Caco-2 (cell line): ENCODE measurements around the gene SPECC1. TPM values are rescaled to one million over a fixed set of nuclear protein-coding genes. Genes with fewer than 3 reads are reported as not detected.

Source experiments
- BruUV-seq: library from RNA; stranded (reverse); fragments of 400-500 nt; replicated peaks from 2 replicates; lab custom pipeline; 2021; lab: Mats Ljungman, UMichigan
- CTCF ChIA-PET: fragments of 300-600 bp; sonication (Branson Sonifier 250); formaldehyde crosslinking; loops from one replicate; lab custom pipeline; 2022; ENCODE audit warnings: antibody characterized with exemption; lab: Charles Lee
- POLR2A ChIA-PET: fragments of 300-600 bp; sonication (Branson Sonifier 250); formaldehyde crosslinking; loops from one replicate; lab custom pipeline; 2022; ENCODE audit warnings: antibody characterized with exemption; lab: Charles Lee
- DNase-seq, 2 experiments: peaks; one replicate each; pipeline versions ENCODE4 v3.0.0 to v3.0.0-alpha.2; 2020 to 2022
- H3K27me3 ChIP-seq: replicated peaks from 2 replicates; pipeline ENCODE4 v1.6.0; 2011; ENCODE audit warnings: low read length; ENCODE audit not compliant: control insufficient read depth, insufficient read depth
- H3K36me3 ChIP-seq: 2 replicates; pipeline ENCODE4 v1.5.1; 2011; ENCODE audit warnings: low read length; ENCODE audit not compliant: control insufficient read depth, insufficient read depth
- H3K4me1 ChIP-seq: fragments of 250-450 bp; sonication (Bioruptor Pico); 2 replicates; pipeline ENCODE4 v1.5.1; 2020; ENCODE audit warnings: mild to moderate bottlenecking
- H3K4me3 ChIP-seq: 2 replicates; pipeline ENCODE4 v1.5.1; 2011; ENCODE audit warnings: low read depth, mild to moderate bottlenecking, control low read depth, low read length
- H3K9me3 ChIP-seq: fragments of 250-450 bp; sonication (Bioruptor Pico); 2 replicates; pipeline ENCODE4 v1.5.1; 2020; ENCODE audit warnings: mild to moderate bottlenecking, moderate library complexity
- H3K27ac Mint-ChIP-seq: one replicate; pipeline ENCODE4 v1.8.0; 2022; ENCODE audit warnings: mixed read lengths; ENCODE audit not compliant: unreplicated experiment
- H3K27me3 Mint-ChIP-seq: one replicate; pipeline ENCODE4 v1.8.0; 2022; ENCODE audit warnings: mixed read lengths; ENCODE audit not compliant: insufficient read depth, unreplicated experiment
- H3K36me3 Mint-ChIP-seq: one replicate; pipeline ENCODE4 v1.8.0; 2022; ENCODE audit warnings: mild to moderate bottlenecking, mixed read lengths; ENCODE audit not compliant: insufficient read depth, unreplicated experiment
- H3K4me1 Mint-ChIP-seq: one replicate; pipeline ENCODE4 v1.8.0; 2022; ENCODE audit warnings: low read depth, mixed read lengths; ENCODE audit not compliant: unreplicated experiment
- H3K4me3 Mint-ChIP-seq: one replicate; pipeline ENCODE4 v1.8.0; 2022; ENCODE audit warnings: mild to moderate bottlenecking, moderate library complexity, mixed read lengths; ENCODE audit not compliant: unreplicated experiment
- H3K9me3 Mint-ChIP-seq: one replicate; pipeline ENCODE4 v1.8.0; 2022; ENCODE audit warnings: mixed read lengths; ENCODE audit not compliant: unreplicated experiment
- intact Hi-C: fragments of 100-400 bp; cut with micrococcal nuclease; formaldehyde crosslinking; loops from one replicate; pipeline ENCODE4 v1.10.0; 2022; ENCODE audit not compliant: unreplicated experiment
- total RNA-seq: library from RNA; stranded (reverse); gene quantifications from 2 replicates; pipeline ENCODE4 v1.2.3, GENCODE V29; 2022
- TF ChIP-seq, protein P1 (sequence below), 2 experiments: fragments of 200-600 bp in 1 of 2; IDR thresholded peaks; 1 replicate in 1 of 2; 2 replicates in 1 of 2; pipeline versions ENCODE4 v1.5.1 to v1.8.0; 2011 to 2022; ENCODE audit warnings: antibody characterized with exemption in 1 of 2, control low read depth in 1 of 2, inconsistent platforms in 1 of 2, low read depth in 1 of 2, low read length in 1 of 2, mild to moderate bottlenecking in 1 of 2, moderate library complexity in 1 of 2; ENCODE audit not compliant: insufficient read depth in 1 of 2, severe bottlenecking in 1 of 2, unreplicated experiment in 1 of 2

The SPECC1 gene
- total RNA-seq, 1 experiment from 2014 or later: 123 TPM

- intact Hi-C loops: no loop called here
- Histone ChIP-seq H3K27me3 (no peaks in the 10 kb centered on the region), H3K4me3 (no peak overlapping the region), H3K4me1 (0 out of 2 replicates have a peak, but pooled peaks cover 6% of the 10 kb centered on the region), H3K9me3 (no peaks in the 10 kb centered on the region), H3K36me3 (no peaks in the 10 kb centered on the region; the same call in 1 of the 2 replicates)
- Mint-ChIP-seq H3K27ac (no peak overlapping the region), H3K4me1 (no peaks in the 10 kb centered on the region), H3K36me3 (peaks cover 60% of the 10 kb centered on the region), H3K27me3 (no peaks in the 10 kb centered on the region), H3K4me3 (no peak overlapping the region), H3K9me3 (no peaks in the 10 kb centered on the region)
- POLR2A ChIA-PET: no interaction called here
- no TSS peak for BruUV-seq
- DNase-seq: no peak
- CTCF ChIA-PET: no interaction called here
- TF ChIP-seq, protein P1, sequence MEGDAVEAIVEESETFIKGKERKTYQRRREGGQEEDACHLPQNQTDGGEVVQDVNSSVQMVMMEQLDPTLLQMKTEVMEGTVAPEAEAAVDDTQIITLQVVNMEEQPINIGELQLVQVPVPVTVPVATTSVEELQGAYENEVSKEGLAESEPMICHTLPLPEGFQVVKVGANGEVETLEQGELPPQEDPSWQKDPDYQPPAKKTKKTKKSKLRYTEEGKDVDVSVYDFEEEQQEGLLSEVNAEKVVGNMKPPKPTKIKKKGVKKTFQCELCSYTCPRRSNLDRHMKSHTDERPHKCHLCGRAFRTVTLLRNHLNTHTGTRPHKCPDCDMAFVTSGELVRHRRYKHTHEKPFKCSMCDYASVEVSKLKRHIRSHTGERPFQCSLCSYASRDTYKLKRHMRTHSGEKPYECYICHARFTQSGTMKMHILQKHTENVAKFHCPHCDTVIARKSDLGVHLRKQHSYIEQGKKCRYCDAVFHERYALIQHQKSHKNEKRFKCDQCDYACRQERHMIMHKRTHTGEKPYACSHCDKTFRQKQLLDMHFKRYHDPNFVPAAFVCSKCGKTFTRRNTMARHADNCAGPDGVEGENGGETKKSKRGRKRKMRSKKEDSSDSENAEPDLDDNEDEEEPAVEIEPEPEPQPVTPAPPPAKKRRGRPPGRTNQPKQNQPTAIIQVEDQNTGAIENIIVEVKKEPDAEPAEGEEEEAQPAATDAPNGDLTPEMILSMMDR (IDR thresholded peaks at IDR 0.05; ENCODE audit: insufficient read depth in 1 of 2, low read depth in 1 of 2, low read length in 1 of 2, severe bottlenecking in 1 of 2, unreplicated experiment in 1 of 2): no peak
Measured at GRCh38 chr17:20232611-20233010, 223.5 kb downstream of the SPECC1 start.

DNA sequence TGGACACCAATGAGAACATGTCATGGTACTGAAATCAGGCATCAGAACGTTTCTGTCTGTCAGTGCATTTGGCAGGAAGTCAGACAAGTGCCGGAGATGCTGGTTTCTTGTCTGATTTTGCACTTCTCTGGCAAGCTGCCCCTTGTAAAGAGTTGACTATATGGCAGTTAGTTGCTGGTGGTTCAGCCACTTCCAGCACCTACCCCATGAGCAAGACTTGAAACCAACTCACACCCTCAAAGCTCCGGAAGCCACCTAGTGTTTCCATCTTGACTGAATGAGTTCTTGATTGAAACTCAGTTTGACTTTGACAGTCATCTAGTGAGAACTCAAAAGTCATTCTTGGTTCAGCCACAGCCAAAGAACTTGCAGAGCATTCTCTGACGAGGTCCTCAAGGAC is 225.1 kb downstream of the SPECC1 start:
- no peaks in the 10 kb centered on the region for H3K9me3 ChIP-seq
- no peak for DNase-seq
- H3K9me3 Mint-ChIP-seq: no peaks in the 10 kb centered on the region
- no peak overlapping the region for H3K4me3 ChIP-seq
- no peaks in the 10 kb centered on the region for H3K36me3 ChIP-seq
- TF ChIP-seq, protein P1 (IDR thresholded peaks at IDR 0.05; ENCODE audit: insufficient read depth in 1 of 2, low read depth in 1 of 2, low read length in 1 of 2, severe bottlenecking in 1 of 2, unreplicated experiment in 1 of 2): no peak
- H3K4me3 Mint-ChIP-seq: no peak overlapping the region
- ChIA-PET CTCF (interaction anchor here (1.1 kb wide), 1 partner anchor 8 kb away, joined by 4 read pairs; no protein-coding TSS in a partner anchor), POLR2A (no interaction called here)
- H3K4me1 Mint-ChIP-seq: no peaks in the 10 kb centered on the region
- no TSS peak for BruUV-seq
- intact Hi-C loops: no loop called here
- no peaks in the 10 kb centered on the region for H3K27me3 Mint-ChIP-seq
- H3K4me1 ChIP-seq: no peaks in the 10 kb centered on the region
- H3K27ac Mint-ChIP-seq: no peak overlapping the region
- H3K36me3 Mint-ChIP-seq: peaks cover 47% of the 10 kb centered on the region
- no peaks in the 10 kb centered on the region for H3K27me3 ChIP-seq

DNA sequence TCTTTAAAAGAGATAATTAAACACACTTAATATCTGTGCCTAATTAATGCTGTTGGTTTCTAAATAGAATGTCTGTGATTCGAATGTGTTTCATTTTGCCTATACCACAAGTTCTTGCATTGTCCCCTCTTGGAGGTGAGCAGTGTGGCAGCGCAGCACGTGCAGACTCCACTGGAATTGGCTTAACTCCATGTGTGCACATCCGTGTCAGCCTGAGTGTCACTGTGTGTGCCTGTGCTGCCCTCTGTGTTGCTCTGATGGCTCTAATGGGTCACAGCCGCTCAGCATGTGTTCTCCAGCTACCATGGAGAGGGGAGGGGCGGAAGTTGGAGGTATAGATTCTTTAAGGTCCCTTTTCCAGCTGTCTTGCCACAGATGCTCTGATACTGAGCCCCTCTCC is 226.6 kb downstream of the SPECC1 start:
- H3K9me3 ChIP-seq: no peaks in the 10 kb centered on the region
- no peaks in the 10 kb centered on the region for H3K36me3 ChIP-seq
- H3K4me3 ChIP-seq: no peak overlapping the region
- H3K4me1 ChIP-seq: no peaks in the 10 kb centered on the region
- Mint-ChIP-seq H3K27ac (no peak overlapping the region), H3K27me3 (no peaks in the 10 kb centered on the region), H3K4me1 (no peaks in the 10 kb centered on the region), H3K9me3 (no peaks in the 10 kb centered on the region), H3K36me3 (peaks cover 33% of the 10 kb centered on the region), H3K4me3 (no peak overlapping the region)
- H3K27me3 ChIP-seq: no peaks in the 10 kb centered on the region
- POLR2A ChIA-PET: no interaction called here
- CTCF ChIA-PET: no interaction called here
- TF ChIP-seq, protein P1 (IDR thresholded peaks at IDR 0.05; ENCODE audit: insufficient read depth in 1 of 2, low read depth in 1 of 2, low read length in 1 of 2, severe bottlenecking in 1 of 2, unreplicated experiment in 1 of 2): no peak
- no peak for DNase-seq
- intact Hi-C loops: no loop called here
- no TSS peak for BruUV-seq
